Measurements from ENCODE around the gene PAPSS2. TPM values are rescaled to one million over a fixed set of nuclear protein-coding genes. Genes with fewer than 3 reads are reported as not detected.
"Not testable (repeated sequence)": the region's sequence is repeated elsewhere in the genome, so short reads cannot be mapped to it uniquely, and the experiment has no call there.

Gene PAPSS2
- total RNA-seq: 1 to 10 TPM; 7.1 to 8.6 (median 8.0) TPM
- polyA plus RNA-seq: 10 to 100 TPM; 65.6 to 88.9 (median 87.6) TPM

GRCh38 chr10:87659571-87660483 is at the start of gene PAPSS2:
Gene PAPSS2, plus strand, starts transcription at chr10:87659878. Its CDS starts 104 bp downstream, at chr10:87659982.
- Histone ChIP-seq H3K4me1 (peaks cover 0 to 16% (median 11%) of the 10 kb centered on the region in 4 donors), H3K4me3 (peak within 1 kb of the TSS; percentile 54 to 67 (median 60)), H3K27me3 (peaks cover 0 to 17% (median 0%) of the 10 kb centered on the region in 3 donors), H3K36me3 (no peaks in the 10 kb centered on the region), H3K27ac (peak within 1 kb of the TSS; percentile 69 to 76 (median 73)), H3K9me3 (no peaks in the 10 kb centered on the region)
- intact Hi-C loops (cut with DNase I): loop anchor here (5.0 to 10.0 kb wide), 2 partner anchors 77 to 115 kb away; no protein-coding TSS in a partner anchor
- WGBS, 2 donors: 1% methylated on average over 82 of the region's 82 CpGs
- TF ChIP-seq POLR2A (IDR thresholded peaks at IDR 0.05) (no peak), EP300 (IDR thresholded peaks at IDR 0.05) (no peak), POLR2AphosphoS5 (IDR thresholded peaks at IDR 0.05) (peak in 2 of 4 donors; percentile 21 to 44)
- peak; percentile 87 for DNase-seq

GRCh38 chr10:87611341-87611740 is 48.3 kb upstream of the PAPSS2 start:
- H3K9me3 ChIP-seq; DNase-seq; H3K4me3 ChIP-seq; H3K4me1 ChIP-seq; H3K27me3 ChIP-seq; H3K36me3 ChIP-seq; intact Hi-C loops (cut with DNase I); H3K27ac ChIP-seq: not testable (repeated sequence)
- 95 to 96% methylated on average over 2 of the region's 2 CpGs for WGBS, 2 donors

- no peak for DNase-seq
- Histone ChIP-seq H3K9me3 (no peaks in the 10 kb centered on the region), H3K36me3 (no peaks in the 10 kb centered on the region), H3K4me1 (no peaks in the 10 kb centered on the region), H3K27ac (no peak overlapping the region), H3K4me3 (no peak overlapping the region), H3K27me3 (no peaks in the 10 kb centered on the region)
- TF ChIP-seq POLR2A (IDR thresholded peaks at IDR 0.05) (no peak), EP300 (IDR thresholded peaks at IDR 0.05) (no peak), CTCF (IDR thresholded peaks at IDR 0.05) (no peak), POLR2AphosphoS5 (IDR thresholded peaks at IDR 0.05) (no peak)
- 32 to 36% methylated on average over 2 of the region's 2 CpGs for whole genome bisulfite sequencing, 2 donors
- intact Hi-C loops (cut with DNase I): no loop called here
These were observed 47.6 kb upstream of the PAPSS2 start for GRCh38 chr10:87612115-87612514.

- no peaks in the 10 kb centered on the region for H3K4me1 ChIP-seq
- no peak for DNase-seq
- no peak overlapping the region for H3K4me3 ChIP-seq
- TF ChIP-seq CTCF (IDR thresholded peaks at IDR 0.05): no peak
- TF ChIP-seq POLR2AphosphoS5 (IDR thresholded peaks at IDR 0.05): no peak
- no peak for TF ChIP-seq POLR2A (IDR thresholded peaks at IDR 0.05)
- TF ChIP-seq EP300 (IDR thresholded peaks at IDR 0.05): no peak
- H3K27ac ChIP-seq: no peak overlapping the region
- H3K9me3 ChIP-seq: no peaks in the 10 kb centered on the region
- no peaks in the 10 kb centered on the region for H3K27me3 ChIP-seq
- 82 to 90% methylated on average over 2 of the region's 2 CpGs for WGBS, 2 donors
- intact Hi-C loops (cut with DNase I): no loop called here
- H3K36me3 ChIP-seq: no peaks in the 10 kb centered on the region
These were observed 45.9 kb upstream of the PAPSS2 start for GRCh38 chr10:87613751-87614150.

- H3K9me3 ChIP-seq: no peaks in the 10 kb centered on the region
- H3K4me3 ChIP-seq: no peak overlapping the region
- 70 to 72% methylated on average over 3 of the region's 3 CpGs for WGBS, 2 donors
- no peak for DNase-seq
- intact Hi-C loops (cut with DNase I): no loop called here
- no peak for TF ChIP-seq CTCF (IDR thresholded peaks at IDR 0.05)
- no peak for TF ChIP-seq POLR2AphosphoS5 (IDR thresholded peaks at IDR 0.05)
- no peak for TF ChIP-seq POLR2A (IDR thresholded peaks at IDR 0.05)
- no peak for TF ChIP-seq EP300 (IDR thresholded peaks at IDR 0.05)
- no peaks in the 10 kb centered on the region for H3K27me3 ChIP-seq
- H3K4me1 ChIP-seq: no peaks in the 10 kb centered on the region
- H3K27ac ChIP-seq: no peak overlapping the region
- no peaks in the 10 kb centered on the region for H3K36me3 ChIP-seq
These were observed 43.8 kb upstream of the PAPSS2 start for GRCh38 chr10:87615856-87616255.

All from sigmoid colon (tissue), 7 donors.